HepG2 (cell line): ENCODE results near the gene BRMS1. TPM values are rescaled to one million over a fixed set of nuclear protein-coding genes. Genes with fewer than 3 reads are reported as not detected.
A peak's percentile ranks its signal among the peaks of the same experiment; 100 is the strongest.

Experiments
- AKAP8 ChIP-seq: sonication (generic); formaldehyde crosslinking; IDR thresholded peaks from 2 replicates; pipeline ENCODE4 v1.5.1; 2020; ENCODE audit warnings: mild to moderate bottlenecking, missing genetic modification reagents
- ARID2 ChIP-seq: sonication (generic); formaldehyde crosslinking; IDR thresholded peaks from 2 replicates; pipeline ENCODE4 v1.8.1; 2022; ENCODE audit warnings: mild to moderate bottlenecking, missing genetic modification reagents, borderline replicate concordance
- BCL6 ChIP-seq: IDR thresholded peaks from 2 replicates; pipeline ENCODE4 v1.6.1; 2016; ENCODE audit warnings: missing genetic modification reagents, missing compliant biosample characterization
- BORCS8-MEF2B ChIP-seq: sonication (generic); formaldehyde crosslinking; IDR thresholded peaks from 2 replicates; pipeline ENCODE4 v1.8.0; 2022; ENCODE audit warnings: mild to moderate bottlenecking, missing genetic modification reagents
- EEA1 ChIP-seq: sonication (generic); formaldehyde crosslinking; IDR thresholded peaks from 2 replicates; pipeline ENCODE4 v1.5.1; 2020; ENCODE audit warnings: mild to moderate bottlenecking, missing genetic modification reagents, borderline replicate concordance
- ELF4 ChIP-seq: sonication (generic); formaldehyde crosslinking; IDR thresholded peaks from 2 replicates; pipeline ENCODE4 v1.5.0; 2020; ENCODE audit warnings: missing genetic modification reagents, mild to moderate bottlenecking, moderate library complexity, borderline replicate concordance
- FUBP1 ChIP-seq: sonication (generic); formaldehyde crosslinking; IDR thresholded peaks from 2 replicates; pipeline ENCODE4 v1.5.1; 2020; ENCODE audit warnings: missing genetic modification reagents, mild to moderate bottlenecking, borderline replicate concordance
- HIVEP1 ChIP-seq: sonication (generic); formaldehyde crosslinking; IDR thresholded peaks from 2 replicates; pipeline ENCODE4 v1.4.0; 2020; ENCODE audit warnings: mild to moderate bottlenecking, missing genetic modification reagents
- MAFF ChIP-seq: IDR thresholded peaks from 2 replicates; pipeline ENCODE4 v1.6.1; 2011; ENCODE audit warnings: low read depth, low read length, improper control_type of control experiment
- NFRKB ChIP-seq: fragments of 450-650 bp; IDR thresholded peaks from 2 replicates; pipeline ENCODE4 v1.6.1; 2017
- SMAD3 ChIP-seq: sonication (generic); formaldehyde crosslinking; IDR thresholded peaks from 2 replicates; pipeline ENCODE4 v1.4.0; 2020; ENCODE audit warnings: missing genetic modification reagents
- USF2 ChIP-seq, 2 experiments: sonication (generic) in 1 of 2; formaldehyde crosslinking in 1 of 2; IDR thresholded peaks; 2 replicates each; pipeline versions ENCODE4 v1.5.1 to v1.6.1; 2011 to 2020; ENCODE audit warnings: borderline replicate concordance in 1 of 2, low read depth in 1 of 2, low read length in 1 of 2, mild to moderate bottlenecking in 1 of 2, missing genetic modification reagents in 1 of 2, moderate library complexity in 1 of 2
- ZNF20 ChIP-seq: sonication (generic); formaldehyde crosslinking; IDR thresholded peaks from 2 replicates; pipeline ENCODE4 v1.4.0; 2020; ENCODE audit warnings: mild to moderate bottlenecking, moderate library complexity, missing genetic modification reagents
- ZNF280D ChIP-seq: sonication (generic); formaldehyde crosslinking; IDR thresholded peaks from 2 replicates; pipeline ENCODE4 v1.5.1; 2020; ENCODE audit warnings: mild to moderate bottlenecking, missing genetic modification reagents
- ZNF331 ChIP-seq: sonication (generic); formaldehyde crosslinking; IDR thresholded peaks from 2 replicates; pipeline ENCODE4 v1.4.0; 2020; ENCODE audit warnings: missing genetic modification reagents
- ZNF747 ChIP-seq: sonication (generic); formaldehyde crosslinking; IDR thresholded peaks from 2 replicates; pipeline ENCODE4 v1.8.1; 2023; ENCODE audit warnings: missing genetic modification reagents, mild to moderate bottlenecking, borderline replicate concordance
- ZNF792 ChIP-seq: IDR thresholded peaks from 2 replicates; pipeline ENCODE4 v1.6.1; 2016
- ZNF839 ChIP-seq: sonication (generic); formaldehyde crosslinking; IDR thresholded peaks from 2 replicates; pipeline ENCODE4 v1.4.0; 2020; ENCODE audit warnings: missing genetic modification reagents, mild to moderate bottlenecking, borderline replicate concordance
- ZSCAN12 ChIP-seq: sonication (generic); formaldehyde crosslinking; IDR thresholded peaks from 2 replicates; pipeline ENCODE4 v1.9.0; 2021; ENCODE audit warnings: mild to moderate bottlenecking, missing genetic modification reagents
- ZSCAN20 ChIP-seq: sonication (generic); formaldehyde crosslinking; IDR thresholded peaks from 2 replicates; pipeline ENCODE4 v1.4.0; 2020; ENCODE audit warnings: missing genetic modification reagents, mild to moderate bottlenecking, borderline replicate concordance
- polyA plus RNA-seq, 8 experiments: library from polyadenylated mRNA; depleted of rRNA in 3 of 8; stranded (reverse) in 7 of 8; unstranded in 1 of 8; fragments of >200 nt; fragmentation: Illumina TruSeq in 4 of 8; extraction: Trizol in 4 of 8; gene quantifications; 2 replicates each; pipeline versions ENCODE4 v1.2.1 to v1.2.3, GENCODE V29; 2011 to 2016; ENCODE audit warnings: low read depth in 4 of 8, missing spikeins in 1 of 8, mixed read lengths in 1 of 8; ENCODE audit not compliant: insufficient read depth in 1 of 8
- total RNA-seq, 5 experiments: library from RNA; depleted of rRNA; stranded (reverse); fragments of >200 nt; fragmentation: Illumina TruSeq; extraction: Trizol; gene quantifications; 2 replicates each; pipeline ENCODE4 v1.2.3, GENCODE V29; 2016; ENCODE audit warnings: low read depth in 1 of 5

Gene BRMS1
- total and polyA plus RNA-seq, 2 of the 13 experiments (the other 11 are each of a cell fraction or from before 2014, with no cell fraction given), result 15.8 to 55.7 TPM

GRCh38 chr11:66289548-66290329 is 55.2 kb downstream of the BRMS1 start (continued):
- TF ChIP-seq USF2 (IDR thresholded peaks at IDR 0.05; ENCODE audit: low read depth, low read length), result no peak
- TF ChIP-seq USF2 (CRISPR knock-in tag; IDR thresholded peaks at IDR 0.05; ENCODE audit: borderline replicate concordance), result peak; percentile 40; the same call in 1 of the 2 replicates
- TF ChIP-seq MAFF, result no peak
- TF ChIP-seq BORCS8-MEF2B, result peak; percentile 57; the same call in 1 of the 2 replicates
- no peak for TF ChIP-seq FUBP1 (CRISPR knock-in tag)
- TF ChIP-seq EEA1 (CRISPR knock-in tag), result 0 out of 2 replicates have a peak, but pooled peaks have one; percentile 64
- no peak for TF ChIP-seq ZSCAN12 (CRISPR knock-in tag)
- no peak for TF ChIP-seq ZNF839
- TF ChIP-seq ZNF747 (CRISPR knock-in tag), result peak; percentile 86; the same call in 1 of the 2 replicates
- TF ChIP-seq ARID2 (CRISPR knock-in tag), result peak; percentile 98; the same call in 1 of the 2 replicates
- TF ChIP-seq NFRKB, result no peak
- TF ChIP-seq BCL6, result peak; percentile 9; the same call in 1 of the 2 replicates
- 0 out of 2 replicates have a peak, but pooled peaks have one; percentile 38 for TF ChIP-seq ZNF280D
- TF ChIP-seq ZNF331, result peak; percentile 62; the same call in 1 of the 2 replicates
- TF ChIP-seq AKAP8 (CRISPR knock-in tag), result 0 out of 2 replicates have a peak, but pooled peaks have one; percentile 18
- TF ChIP-seq SMAD3, result peak; percentile 20; the same call in 1 of the 2 replicates
- 0 out of 2 replicates have a peak, but pooled peaks have one; percentile 47 for TF ChIP-seq ZNF20 (CRISPR knock-in tag)
- TF ChIP-seq ZSCAN20, result peak; percentile 64; the same call in 1 of the 2 replicates
- TF ChIP-seq ZNF792 (CRISPR knock-in tag), result peak; percentile 78
- TF ChIP-seq HIVEP1 (CRISPR knock-in tag), result 0 out of 2 replicates have a peak, but pooled peaks have one; percentile 49
- TF ChIP-seq ELF4, result peak; percentile 38; the same call in 1 of the 2 replicates
